Measurements from ENCODE around the gene CEP170B.

GRCh38 chr14:104930526-104931303 is 65.6 kb downstream of the CEP170B start:
- TF ChIP-seq ZNF565 (CRISPR knock-in tag; conservative IDR thresholded peaks at IDR 0.05; ENCODE audit: low read depth) = no peak
- TF ChIP-seq PPARA (CRISPR knock-in tag; IDR thresholded peaks at IDR 0.05; ENCODE audit: borderline replicate concordance) = no peak
- TF ChIP-seq PATZ1 (CRISPR knock-in tag; IDR thresholded peaks at IDR 0.05; ENCODE audit: borderline replicate concordance) = no peak
- no peak for TF ChIP-seq ZNF8 (CRISPR knock-in tag; IDR thresholded peaks at IDR 0.05)

All from SK-N-SH treated with all-trans-retinoic acid at 6 μM for 48 hours (cell line).